Thymus (tissue), 14 donors: ENCODE results near the gene AKR7A2. TPM values are rescaled to one million over a fixed set of nuclear protein-coding genes. Genes with fewer than 3 reads are reported as not detected.

Experiments
- DNase-seq, 9 donors: peaks; one replicate each; pipeline ENCODE4 v3.0.0-alpha.2; 2013; ENCODE audit warnings: low spot score in 9 of 9, low read depth in 6 of 9, missing footprints in 1 of 9
- H3K27ac ChIP-seq, 2 donors: one replicate each; pipeline ENCODE4 v1.5.1; 2013; ENCODE audit warnings: control low read depth in 1 of 2, low read depth in 1 of 2, low read length in 1 of 2, mild to moderate bottlenecking in 1 of 2, moderate library complexity in 1 of 2
- H3K27me3 ChIP-seq, 2 donors: one replicate each; pipeline ENCODE4 v1.5.1; 2013; ENCODE audit warnings: low read length in 1 of 2; ENCODE audit not compliant: control insufficient read depth in 2 of 2, insufficient read depth in 1 of 2
- H3K36me3 ChIP-seq, 2 donors: one replicate each; pipeline ENCODE4 v1.5.1; 2013; ENCODE audit warnings: low read length in 1 of 2, mild to moderate bottlenecking in 1 of 2, moderate library complexity in 1 of 2; ENCODE audit not compliant: control insufficient read depth in 2 of 2, insufficient read depth in 2 of 2
- H3K4me1 ChIP-seq, 2 donors: one replicate each; pipeline ENCODE4 v1.5.1; 2013; ENCODE audit warnings: low read length in 2 of 2; ENCODE audit not compliant: control insufficient read depth in 2 of 2, insufficient read depth in 2 of 2
- H3K4me3 ChIP-seq, 2 donors: one replicate each; pipeline ENCODE4 v1.5.1; 2013; ENCODE audit warnings: low read length in 2 of 2, control low read depth in 1 of 2, mild to moderate bottlenecking in 1 of 2
- H3K9me3 ChIP-seq, 2 donors: one replicate each; pipeline ENCODE4 v1.5.1; 2013; ENCODE audit warnings: low read length in 1 of 2, mild to moderate bottlenecking in 1 of 2; ENCODE audit not compliant: control insufficient read depth in 2 of 2, insufficient read depth in 1 of 2
- WGBS: extraction: QIAGEN DNeasy Blood & Tissue Kit; methylation state at CpG from one replicate; pipeline ENCODE4 v1.1.7; 2013; 5-methylcytosine and 5-hydroxymethylcytosine counted together
- long read RNA-seq, 10 donors: transcript quantifications; one replicate each; lab custom pipeline, GENCODE V29; 2026
- polyA plus RNA-seq: library from polyadenylated mRNA; stranded (reverse); fragments of 200-250 nt; gene quantifications from one replicate; pipeline ENCODE4 v1.2.3, GENCODE V29; 2013
- total RNA-seq: library from RNA; stranded (reverse); fragments of 120-200 nt; gene quantifications from one replicate; pipeline ENCODE4 v1.2.4, GENCODE V29; 2013
- donor health status: healthy.

AKR7A2 gene
- total RNA-seq (54.3 TPM), polyA plus RNA-seq (24.8 TPM)
- long read RNA-seq, donor 1, partial matches to known transcripts = 0 of 4 reads
- long read RNA-seq, donor 1, other reads (novel, unspliced or antisense) = 0 of 4 reads
- long read RNA-seq, donor 2, transcript AKR7A2-201 (7 exons, 1,362 nt) = major isoform, 77 of 92 reads
- long read RNA-seq, donor 2, partial matches to known transcripts = 14 of 92 reads
- long read RNA-seq, donor 2, other reads (novel, unspliced or antisense) = 0 of 92 reads
- long read RNA-seq, donor 3, transcript AKR7A2-201 (7 exons, 1,362 nt) = major isoform, 54 of 77 reads
- long read RNA-seq, donor 3, partial matches to known transcripts = 19 of 77 reads
- long read RNA-seq, donor 3, other reads (novel, unspliced or antisense) = 0 of 77 reads
- long read RNA-seq, donor 4, transcript AKR7A2-201 (7 exons, 1,362 nt) = major isoform, 19 of 25 reads
- long read RNA-seq, donor 4, partial matches to known transcripts = 6 of 25 reads
- long read RNA-seq, donor 4, other reads (novel, unspliced or antisense) = 0 of 25 reads
- long read RNA-seq, donor 5, transcript AKR7A2-201 (7 exons, 1,362 nt) = major isoform, 64 of 92 reads
- long read RNA-seq, donor 5, partial matches to known transcripts = 26 of 92 reads
- long read RNA-seq, donor 5, other reads (novel, unspliced or antisense) = 0 of 92 reads
- long read RNA-seq, donor 6, transcript AKR7A2-201 (7 exons, 1,362 nt) = major isoform, 40 of 41 reads
- long read RNA-seq, donor 6, partial matches to known transcripts = 0 of 41 reads
- long read RNA-seq, donor 6, other reads (novel, unspliced or antisense) = 0 of 41 reads
- long read RNA-seq, donor 7, transcript AKR7A2-201 (7 exons, 1,362 nt) = major isoform, 33 of 33 reads
- long read RNA-seq, donor 7, partial matches to known transcripts = 0 of 33 reads
- long read RNA-seq, donor 7, other reads (novel, unspliced or antisense) = 0 of 33 reads
- long read RNA-seq, donor 8, transcript AKR7A2-201 (7 exons, 1,362 nt) = major isoform, 22 of 23 reads
- long read RNA-seq, donor 8, partial matches to known transcripts = 0 of 23 reads
- long read RNA-seq, donor 8, other reads (novel, unspliced or antisense) = 0 of 23 reads
- long read RNA-seq, donor 9, transcript AKR7A2-201 (7 exons, 1,362 nt) = major isoform, 32 of 37 reads
- long read RNA-seq, donor 9, partial matches to known transcripts = 5 of 37 reads
- long read RNA-seq, donor 9, other reads (novel, unspliced or antisense) = 0 of 37 reads
- long read RNA-seq, donor 10, transcript AKR7A2-201 (7 exons, 1,362 nt) = major isoform, 37 of 45 reads
- long read RNA-seq, donor 10, partial matches to known transcripts = 7 of 45 reads
- long read RNA-seq, donor 10, other reads (novel, unspliced or antisense) = 0 of 45 reads

- H3K4me1 ChIP-seq = peaks cover 5 to 24% of the 10 kb centered on the region in 2 donors
- under 1% methylated on average over 105 of the region's 105 CpGs for WGBS
Observed at GRCh38 chr1:19311931-19312781, at the start of gene AKR7A2, which contains the start of gene SLC66A1. AKR7A2 (minus strand) TSS chr1:19312144; CDS start chr1:19312124, 20 bp downstream. SLC66A1 (plus strand) TSS chr1:19312326; CDS start chr1:19317678, 5,352 bp downstream.

GRCh38 chr1:19360843-19361610 lies 49.1 kb upstream of the AKR7A2 start:
- Histone ChIP-seq H3K36me3 (peaks cover 20 to 32% of the 10 kb centered on the region in 2 donors), H3K27ac (peak overlapping the region; percentile 43 to 67), H3K9me3 (no peaks in the 10 kb centered on the region), H3K4me3 (no peak overlapping the region), H3K27me3 (no peaks in the 10 kb centered on the region), H3K4me1 (peaks cover 35 to 51% of the 10 kb centered on the region in 2 donors)
- WGBS = 60% methylated on average over 18 of the region's 18 CpGs
- peak in 1 of 9 donors; percentile 38 for DNase-seq

More at GRCh38 chr1:19311931-19312781, at the start of gene AKR7A2, which contains the start of gene SLC66A1:
- Histone ChIP-seq H3K36me3 (peaks cover 11 to 13% of the 10 kb centered on the region in 2 donors), H3K27ac (peak within 1 kb of the TSS in 1 of 2 donors; percentile 70), H3K4me3 (peak within 1 kb of the TSS; percentile 69 to 81), H3K9me3 (no peaks in the 10 kb centered on the region), H3K27me3 (peaks cover 0 to 3% of the 10 kb centered on the region in 2 donors)
- peak; percentile 53 to 93 (median 82) for DNase-seq

GRCh38 chr1:19360432-19360831 lies 48.5 kb upstream of the AKR7A2 start:
- Histone ChIP-seq H3K4me1 (peaks cover 33 to 51% of the 10 kb centered on the region in 2 donors), H3K36me3 (peaks cover 26 to 38% of the 10 kb centered on the region in 2 donors), H3K9me3 (no peaks in the 10 kb centered on the region), H3K27me3 (no peaks in the 10 kb centered on the region), H3K4me3 (no peak overlapping the region), H3K27ac (peak overlapping the region; percentile 43 to 67)
- WGBS = 73% methylated on average over 11 of the region's 11 CpGs
- no peak for DNase-seq

GRCh38 chr1:19360016-19360415 lies 48.1 kb upstream of the AKR7A2 start:
- no peak overlapping the region for H3K4me3 ChIP-seq
- H3K36me3 ChIP-seq = peaks cover 28 to 37% of the 10 kb centered on the region in 2 donors
- H3K27ac ChIP-seq = peak overlapping the region; percentile 22 to 67
- H3K4me1 ChIP-seq = peaks cover 33 to 51% of the 10 kb centered on the region in 2 donors
- peak in 1 of 9 donors; percentile 66 for DNase-seq
- no peaks in the 10 kb centered on the region for H3K27me3 ChIP-seq
- 6% methylated on average over 6 of the region's 6 CpGs for WGBS
- H3K9me3 ChIP-seq = no peaks in the 10 kb centered on the region

GRCh38 chr1:19359357-19359756 lies 47.4 kb upstream of the AKR7A2 start:
- WGBS = 42% methylated on average over 11 of the region's 11 CpGs
- Histone ChIP-seq H3K4me1 (peaks cover 33 to 55% of the 10 kb centered on the region in 2 donors), H3K4me3 (no peak overlapping the region), H3K9me3 (no peaks in the 10 kb centered on the region), H3K27me3 (no peaks in the 10 kb centered on the region), H3K36me3 (peaks cover 30 to 44% of the 10 kb centered on the region in 2 donors), H3K27ac (peak overlapping the region in 1 of 2 donors; percentile 67)
- DNase-seq = no peak

GRCh38 chr1:19358710-19359109 lies 46.8 kb upstream of the AKR7A2 start:
- H3K4me1 ChIP-seq = peaks cover 33 to 54% of the 10 kb centered on the region in 2 donors
- DNase-seq = no peak

GRCh38 chr1:19357299-19357986 lies 45.5 kb upstream of the AKR7A2 start:
- no peak overlapping the region for H3K27ac ChIP-seq
- H3K4me1 ChIP-seq = peaks cover 33 to 55% of the 10 kb centered on the region in 2 donors
- H3K9me3 ChIP-seq = no peaks in the 10 kb centered on the region
- 76% methylated on average over 13 of the region's 13 CpGs for WGBS
- H3K36me3 ChIP-seq = peaks cover 44 to 57% of the 10 kb centered on the region in 2 donors
- no peak overlapping the region for H3K4me3 ChIP-seq
- H3K27me3 ChIP-seq = no peaks in the 10 kb centered on the region
- DNase-seq = no peak

More at GRCh38 chr1:19358710-19359109, 46.8 kb upstream of the AKR7A2 start:
- Histone ChIP-seq H3K36me3 (peaks cover 36 to 47% of the 10 kb centered on the region in 2 donors), H3K9me3 (no peaks in the 10 kb centered on the region), H3K4me3 (no peak overlapping the region), H3K27ac (no peak overlapping the region), H3K27me3 (no peaks in the 10 kb centered on the region)
- WGBS = 84% methylated on average over 8 of the region's 8 CpGs
